ENCODE results near the gene FLNC.

- TF ChIP-seq CTCF (conservative IDR thresholded peaks at IDR 0.05; ENCODE audit: low read length) (no peak), EZH2phosphoT487 (IDR thresholded peaks at IDR 0.05; ENCODE audit: borderline replicate concordance) (no peak)
These were observed 11.5 kb upstream of the FLNC start for GRCh38 chr7:128818694-128819093.
